IMR-90 (cell line): Measurements from ENCODE around the gene OPCML. TPM values are rescaled to one million over a fixed set of nuclear protein-coding genes. Genes with fewer than 3 reads are reported as not detected.

ENCODE experiments used
- ATAC-seq: fragments of 200-7000 bp; cut with Tn5 transposase; 2 replicates; pipeline ENCODE4 v1.9.1; 2020; ENCODE audit warnings: low read depth, mild to moderate bottlenecking, moderate library complexity
- BruUV-seq: library from RNA; stranded (reverse); fragments of 400-500 nt; replicated peaks from 2 replicates; lab custom pipeline; 2021; lab: Mats Ljungman, UMichigan
- CTCF ChIA-PET: fragments of 300-600 bp; formaldehyde crosslinking; extraction: SDS; loops from one replicate; lab custom pipeline; 2021; ENCODE audit warnings: antibody characterized with exemption; lab: Yijun Ruan, JAX
- POLR2A ChIA-PET: fragments of 300-600 bp; sonication (Branson Sonifier 250); formaldehyde crosslinking; loops from one replicate; lab custom pipeline; 2022; ENCODE audit warnings: antibody characterized with exemption; ENCODE audit not compliant: unreplicated experiment; lab: Charles Lee
- DNase-seq: peaks from one replicate; pipeline ENCODE4 v3.0.0; 2013
- H2AFZ ChIP-seq: replicated peaks from 2 replicates; pipeline ENCODE3; 2013; ENCODE audit warnings: low read length, mild to moderate bottlenecking; ENCODE audit not compliant: poor library complexity
- H2AK5ac ChIP-seq: 2 replicates; pipeline ENCODE4 v1.6.1; 2013; ENCODE audit warnings: low read depth, low read length, inconsistent platforms
- H2AK9ac ChIP-seq: replicated peaks from 2 replicates; pipeline ENCODE3; 2013; ENCODE audit warnings: mild to moderate bottlenecking, low read depth, low read length, moderate library complexity; ENCODE audit not compliant: poor library complexity
- H2BK120ac ChIP-seq: 2 replicates; pipeline ENCODE4 v1.6.1; 2013; ENCODE audit warnings: low read depth, low read length, inconsistent platforms
- H2BK15ac ChIP-seq: 3 replicates; pipeline ENCODE4 v1.6.1; 2013; ENCODE audit warnings: low read depth, low read length, inconsistent platforms
- H2BK20ac ChIP-seq: 2 replicates; pipeline ENCODE4 v1.6.1; 2013; ENCODE audit warnings: low read depth, mild to moderate bottlenecking, inconsistent platforms, low read length, moderate library complexity
- H2BK5ac ChIP-seq: 2 replicates; pipeline ENCODE4 v1.6.1; 2013; ENCODE audit warnings: mild to moderate bottlenecking, low read depth, low read length, inconsistent platforms; ENCODE audit not compliant: poor library complexity, severe bottlenecking
- H3K14ac ChIP-seq: replicated peaks from 2 replicates; pipeline ENCODE4 v1.6.1; 2013; ENCODE audit warnings: low read depth, low read length, inconsistent platforms
- H3K18ac ChIP-seq: 2 replicates; pipeline ENCODE4 v1.6.1; 2013; ENCODE audit warnings: low read depth, low read length, control low read depth
- H3K23ac ChIP-seq: 2 replicates; pipeline ENCODE4 v1.6.1; 2013; ENCODE audit warnings: low read depth, low read length, inconsistent platforms
- H3K27ac ChIP-seq: 2 replicates; pipeline ENCODE4 v1.5.1; 2013; ENCODE audit warnings: mild to moderate bottlenecking, control low read depth, low read length; ENCODE audit not compliant: insufficient read depth
- H3K27me3 ChIP-seq: 2 replicates; pipeline ENCODE4 v1.6.1; 2013; ENCODE audit warnings: low read length; ENCODE audit not compliant: control insufficient read depth, insufficient read depth
- H3K36me3 ChIP-seq: 2 replicates; pipeline ENCODE4 v1.6.1; 2013; ENCODE audit warnings: low read length, mixed read lengths; ENCODE audit not compliant: control insufficient read depth, insufficient read depth
- H3K4ac ChIP-seq: 2 replicates; pipeline ENCODE4 v1.6.1; 2013; ENCODE audit warnings: low read depth, low read length, inconsistent platforms
- H3K4me1 ChIP-seq: 2 replicates; pipeline ENCODE4 v1.6.1; 2013; ENCODE audit warnings: low read length, mixed read lengths; ENCODE audit not compliant: control insufficient read depth, insufficient read depth
- H3K4me2 ChIP-seq: 2 replicates; pipeline ENCODE4 v1.6.1; 2013; ENCODE audit warnings: low read depth, mild to moderate bottlenecking, control low read depth, low read length, moderate library complexity
- H3K4me3 ChIP-seq: 2 replicates; pipeline ENCODE4 v1.5.1; 2013; ENCODE audit warnings: low read depth, mild to moderate bottlenecking, control low read depth, low read length, moderate library complexity; ENCODE audit not compliant: insufficient read depth
- H3K56ac ChIP-seq: 2 replicates; pipeline ENCODE4 v1.6.1; 2013; ENCODE audit warnings: low read length, inconsistent platforms; ENCODE audit not compliant: insufficient read depth; ENCODE audit errors: extremely low read depth
- H3K79me1 ChIP-seq, 2 experiments: 2 replicates each; pipeline ENCODE4 v1.6.1; 2013; ENCODE audit warnings: low read length in 2 of 2, inconsistent platforms in 1 of 2, low read depth in 1 of 2
- H3K9ac ChIP-seq: 2 replicates; pipeline ENCODE4 v1.6.1; 2013; ENCODE audit warnings: low read depth, low read length, control low read depth
- H3K9me1 ChIP-seq: 2 replicates; pipeline ENCODE4 v1.6.1; 2013; ENCODE audit warnings: low read length, inconsistent platforms; ENCODE audit not compliant: insufficient read depth
- H3K9me3 ChIP-seq: 2 replicates; pipeline ENCODE4 v1.6.1; 2013; ENCODE audit warnings: low read length; ENCODE audit not compliant: control insufficient read depth, insufficient read depth
- H4K20me1 ChIP-seq: 2 replicates; pipeline ENCODE4 v1.6.1; 2013; ENCODE audit warnings: low read length, inconsistent platforms; ENCODE audit not compliant: insufficient read depth
- H4K5ac ChIP-seq: 2 replicates; pipeline ENCODE4 v1.6.1; 2013; ENCODE audit warnings: mild to moderate bottlenecking, low read depth, low read length, control low read depth
- H4K8ac ChIP-seq, 2 experiments: 2 replicates each; pipeline ENCODE4 v1.6.1; 2013; ENCODE audit warnings: low read depth in 2 of 2, low read length in 2 of 2, control low read depth in 1 of 2, inconsistent platforms in 1 of 2
- H4K91ac ChIP-seq: 2 replicates; pipeline ENCODE4 v1.6.1; 2013; ENCODE audit warnings: low read depth, low read length, inconsistent platforms; ENCODE audit not compliant: insufficient read depth
- CEBPB ChIP-seq: IDR thresholded peaks from 2 replicates; pipeline ENCODE4 v1.6.1; 2012; ENCODE audit warnings: low read depth, low read length, improper control_type of control experiment
- RFX5 ChIP-seq: IDR thresholded peaks from 2 replicates; pipeline ENCODE4 v1.8.0; 2012; ENCODE audit warnings: low read depth, mild to moderate bottlenecking, low read length, moderate library complexity
- WGBS, 2 experiments: methylation state at CpG; one replicate each; pipeline versions ENCODE4 v1.1.5 to v1.1.7; 2013; ENCODE audit warnings: missing lambda C conversion rate in 2 of 2; ENCODE audit not compliant: insufficient read length in 1 of 2; ENCODE audit errors: extremely low coverage in 2 of 2; 5-methylcytosine and 5-hydroxymethylcytosine counted together
- dilution Hi-C: fragments of 300-500 bp; cut with HindIII; formaldehyde crosslinking; loops from one replicate; pipeline ENCODE4 v1.14.3; 2018; ENCODE audit warnings: low sequenced_read_pairs; ENCODE audit not compliant: unreplicated experiment
- in situ Hi-C: fragments of 300-500 bp; cut with MboI; formaldehyde crosslinking; loops from 3 replicates; pipeline ENCODE4 v1.14.3; 2019; ENCODE audit warnings: low sequenced_read_pairs, inconsistent platforms, mixed read lengths
- intact Hi-C: fragments of 100-400 bp; cut with micrococcal nuclease; formaldehyde crosslinking; loops from 2 replicates; pipeline ENCODE4 v1.10.0; 2022
- polyA plus RNA-seq, 3 experiments: library from polyadenylated mRNA; depleted of rRNA; stranded (reverse); fragments of >200 nt; gene quantifications; 2 replicates each; pipeline ENCODE4 v1.2.3, GENCODE V29; 2012; ENCODE audit warnings: low replicate concordance in 1 of 3
- total RNA-seq: library from RNA; depleted of rRNA; stranded (reverse); fragments of >200 nt; gene quantifications from 2 replicates; pipeline ENCODE4 v1.2.3, GENCODE V29; 2012

Gene OPCML
- total and polyA plus RNA-seq, 2 of the 4 experiments (the other 2 are of a cell fraction) = under 0.01 to 2.6 TPM

DNA sequence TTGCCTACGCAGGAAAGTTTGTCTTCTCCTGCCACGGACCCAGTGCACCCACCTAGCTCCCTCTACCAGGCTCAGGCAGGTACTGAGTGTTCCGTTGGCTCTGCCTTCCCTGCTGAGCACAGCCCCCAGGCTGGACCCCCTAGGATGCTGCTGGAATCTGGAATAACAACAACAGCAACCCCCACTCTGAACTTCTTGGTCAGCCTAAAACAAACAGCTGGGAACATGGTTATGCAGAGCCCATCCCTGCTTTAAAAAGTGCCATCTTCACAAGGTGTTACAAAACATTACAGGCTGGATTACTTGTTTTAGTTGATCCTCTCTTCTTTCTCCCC is 1.8 kb downstream of the OPCML start:
- no TSS peak for BruUV-seq
- H3K9me1 ChIP-seq = no peaks in the 10 kb centered on the region
- H2BK20ac ChIP-seq = no peak overlapping the region
- no peak overlapping the region for H3K4me3 ChIP-seq
- in situ Hi-C loops (no loop called here), dilution Hi-C loops (no loop called here), intact Hi-C loops (no loop called here)
- no peak overlapping the region for H3K27ac ChIP-seq
- no peak overlapping the region for H2AFZ ChIP-seq
- ChIA-PET POLR2A (no interaction called here), CTCF (no interaction called here)
- H3K9ac ChIP-seq = no peak overlapping the region
- no peak overlapping the region for H3K14ac ChIP-seq
- no peak overlapping the region for H3K23ac ChIP-seq
- no CpG with 5 or more reads among the region's 3 CpGs for WGBS, 2 experiments
- H3K79me1 ChIP-seq = no peaks in the 10 kb centered on the region
- no peaks in the 10 kb centered on the region for H3K27me3 ChIP-seq
- H3K36me3 ChIP-seq = no peaks in the 10 kb centered on the region
- H3K18ac ChIP-seq = no peak overlapping the region
- no peak overlapping the region for H2BK120ac ChIP-seq
- no peak overlapping the region for H2BK15ac ChIP-seq
- no peak overlapping the region for H4K91ac ChIP-seq
- H4K8ac ChIP-seq = no peak overlapping the region
- no peak for DNase-seq
- no peak for ATAC-seq
- H3K9me3 ChIP-seq = peaks cover 57% of the 10 kb centered on the region
- no peak overlapping the region for H4K5ac ChIP-seq
- H3K4ac ChIP-seq = no peak overlapping the region
- TF ChIP-seq CEBPB (no peak), RFX5 (no peak)
- no peaks in the 10 kb centered on the region for H4K20me1 ChIP-seq
- no peak overlapping the region for H3K56ac ChIP-seq
- no peak overlapping the region for H2BK5ac ChIP-seq
- no peaks in the 10 kb centered on the region for H3K4me1 ChIP-seq
- H3K4me2 ChIP-seq = no peak overlapping the region
- H2AK9ac ChIP-seq = no peak overlapping the region
- H2AK5ac ChIP-seq = no peak overlapping the region
